ENCODE measurements around the gene AIG1.

Gene AIG1

DNA sequence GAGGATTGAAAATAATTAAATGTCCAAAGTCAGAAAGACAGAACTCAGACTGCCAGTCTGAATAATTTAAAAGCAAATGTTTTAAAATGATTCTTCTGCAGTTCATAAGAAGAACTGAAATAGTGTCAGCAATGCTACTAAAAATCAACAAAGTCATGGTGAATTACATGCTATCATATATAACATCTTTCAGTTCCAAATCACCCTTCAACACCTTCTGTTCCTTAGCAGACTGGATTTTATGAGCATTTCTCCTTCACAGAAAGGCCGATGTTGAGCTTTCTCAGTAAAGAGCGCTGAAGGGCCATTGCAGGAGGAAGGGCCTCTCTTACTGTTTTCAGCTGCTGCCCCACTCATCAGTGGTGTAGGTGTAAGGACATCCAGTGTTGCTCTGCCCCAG is 63.3 kb downstream of the AIG1 start:
- Histone ChIP-seq H3K36me3 (replicated peaks) (no peaks in the 10 kb centered on the region), H3K27me3 (replicated peaks) (no peaks in the 10 kb centered on the region), H3K27ac (no peak overlapping the region), H3K4me3 (ENCODE audit: low read depth, low read length) (no peak overlapping the region)
- DNase-seq: no peak
- TF ChIP-seq, protein P1, sequence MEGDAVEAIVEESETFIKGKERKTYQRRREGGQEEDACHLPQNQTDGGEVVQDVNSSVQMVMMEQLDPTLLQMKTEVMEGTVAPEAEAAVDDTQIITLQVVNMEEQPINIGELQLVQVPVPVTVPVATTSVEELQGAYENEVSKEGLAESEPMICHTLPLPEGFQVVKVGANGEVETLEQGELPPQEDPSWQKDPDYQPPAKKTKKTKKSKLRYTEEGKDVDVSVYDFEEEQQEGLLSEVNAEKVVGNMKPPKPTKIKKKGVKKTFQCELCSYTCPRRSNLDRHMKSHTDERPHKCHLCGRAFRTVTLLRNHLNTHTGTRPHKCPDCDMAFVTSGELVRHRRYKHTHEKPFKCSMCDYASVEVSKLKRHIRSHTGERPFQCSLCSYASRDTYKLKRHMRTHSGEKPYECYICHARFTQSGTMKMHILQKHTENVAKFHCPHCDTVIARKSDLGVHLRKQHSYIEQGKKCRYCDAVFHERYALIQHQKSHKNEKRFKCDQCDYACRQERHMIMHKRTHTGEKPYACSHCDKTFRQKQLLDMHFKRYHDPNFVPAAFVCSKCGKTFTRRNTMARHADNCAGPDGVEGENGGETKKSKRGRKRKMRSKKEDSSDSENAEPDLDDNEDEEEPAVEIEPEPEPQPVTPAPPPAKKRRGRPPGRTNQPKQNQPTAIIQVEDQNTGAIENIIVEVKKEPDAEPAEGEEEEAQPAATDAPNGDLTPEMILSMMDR (IDR thresholded peaks at IDR 0.05; ENCODE audit: low read depth, low read length, missing control alignments): no peak
- in situ Hi-C loops (cut with HindIII; ENCODE audit: low pct_ligation_motif_present, low sequenced_read_pairs): no loop called here

DNA sequence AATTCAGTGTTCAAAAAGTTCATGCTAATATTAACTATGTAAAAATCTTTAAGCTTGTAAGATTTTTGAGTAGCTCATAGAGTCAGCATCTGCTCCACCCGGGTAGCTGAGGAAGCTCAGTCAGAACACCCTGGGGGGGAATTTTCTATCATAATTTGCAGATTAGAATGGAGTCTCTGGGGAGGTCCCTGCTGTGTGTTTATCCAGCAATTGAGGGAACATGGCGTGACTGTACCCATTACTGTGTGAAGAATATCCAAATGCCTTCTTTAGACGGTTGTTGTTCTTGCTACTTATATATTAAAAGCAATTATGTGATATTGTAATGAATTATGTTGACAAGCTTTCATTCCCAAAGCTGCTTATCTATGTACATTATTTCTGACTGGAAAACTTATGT is 64.8 kb downstream of the AIG1 start:
- Histone ChIP-seq H3K36me3 (replicated peaks) (no peaks in the 10 kb centered on the region), H3K27me3 (replicated peaks) (no peaks in the 10 kb centered on the region), H3K27ac (peak overlapping the region; percentile 76), H3K4me3 (ENCODE audit: low read depth, low read length) (no peak overlapping the region)
- peak; percentile 65 for DNase-seq
- in situ Hi-C loops (cut with HindIII; ENCODE audit: low pct_ligation_motif_present, low sequenced_read_pairs): no loop called here
- TF ChIP-seq, protein P1 (IDR thresholded peaks at IDR 0.05; ENCODE audit: low read depth, low read length, missing control alignments): no peak

DNA sequence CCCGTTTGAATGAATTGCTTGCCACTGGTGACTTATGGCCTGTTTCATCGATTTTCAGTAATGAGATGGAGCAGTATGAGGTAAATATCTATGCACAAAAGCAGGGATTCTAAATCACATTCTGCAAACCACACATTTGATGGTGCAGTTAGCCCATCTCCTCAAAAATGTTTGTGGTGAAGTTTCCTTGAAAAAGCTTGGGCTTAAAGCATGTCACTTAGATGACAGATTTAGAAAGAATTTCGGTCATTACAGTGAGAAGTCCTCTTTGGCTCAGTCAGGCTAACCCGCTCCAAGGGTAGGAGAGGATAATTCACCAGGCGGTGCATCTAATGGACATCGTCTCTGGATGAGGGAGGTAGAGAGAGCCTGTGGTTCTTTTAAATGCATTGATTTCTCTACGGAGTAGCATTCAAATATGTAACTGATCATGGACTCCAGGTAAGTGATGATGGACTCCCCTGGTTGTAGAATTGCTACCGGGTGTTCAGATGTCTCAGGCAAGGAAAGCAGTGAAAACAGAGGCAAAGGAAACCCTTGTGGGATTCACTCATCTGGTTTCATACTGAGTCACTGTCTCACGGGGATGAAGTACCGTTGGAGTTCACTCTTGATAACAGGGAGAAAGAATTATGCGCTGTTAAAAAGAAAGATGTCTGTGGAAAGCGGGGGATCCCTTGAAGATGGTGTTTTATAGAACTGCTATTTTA is 65.3 kb downstream of the AIG1 start:
- H3K27me3 ChIP-seq (replicated peaks): no peaks in the 10 kb centered on the region
- peak overlapping the region; percentile 76 for H3K27ac ChIP-seq
- in situ Hi-C loops (cut with HindIII; ENCODE audit: low pct_ligation_motif_present, low sequenced_read_pairs): no loop called here
- H3K36me3 ChIP-seq (replicated peaks): no peaks in the 10 kb centered on the region
- DNase-seq: peak; percentile 68
- TF ChIP-seq, protein P1 (IDR thresholded peaks at IDR 0.05; ENCODE audit: low read depth, low read length, missing control alignments): no peak
- no peak overlapping the region for H3K4me3 ChIP-seq (ENCODE audit: low read depth, low read length)

DNA sequence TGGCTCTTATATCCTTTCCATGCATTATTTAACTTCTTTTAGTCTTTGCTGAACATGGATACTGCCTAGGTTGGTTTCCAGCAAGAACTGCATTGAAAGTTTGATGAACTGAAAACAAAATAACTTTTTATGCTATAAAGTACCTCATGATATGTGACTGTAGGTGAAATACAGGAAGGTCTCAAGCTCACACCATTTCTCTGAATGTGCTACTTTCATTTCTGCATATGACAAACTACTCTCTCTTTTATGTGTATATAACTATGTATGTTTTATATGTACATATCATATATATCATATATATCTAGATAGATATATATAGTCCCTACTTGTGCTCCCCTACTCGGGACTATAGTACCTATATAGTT is 65.9 kb downstream of the AIG1 start:
- H3K4me3 ChIP-seq (ENCODE audit: low read depth, low read length): no peak overlapping the region
- TF ChIP-seq, protein P1 (IDR thresholded peaks at IDR 0.05; ENCODE audit: low read depth, low read length, missing control alignments): no peak
- in situ Hi-C loops (cut with HindIII; ENCODE audit: low pct_ligation_motif_present, low sequenced_read_pairs): no loop called here
- H3K36me3 ChIP-seq (replicated peaks): no peaks in the 10 kb centered on the region
- DNase-seq: no peak
- H3K27ac ChIP-seq: peak overlapping the region; percentile 76
- H3K27me3 ChIP-seq (replicated peaks): no peaks in the 10 kb centered on the region

DNA sequence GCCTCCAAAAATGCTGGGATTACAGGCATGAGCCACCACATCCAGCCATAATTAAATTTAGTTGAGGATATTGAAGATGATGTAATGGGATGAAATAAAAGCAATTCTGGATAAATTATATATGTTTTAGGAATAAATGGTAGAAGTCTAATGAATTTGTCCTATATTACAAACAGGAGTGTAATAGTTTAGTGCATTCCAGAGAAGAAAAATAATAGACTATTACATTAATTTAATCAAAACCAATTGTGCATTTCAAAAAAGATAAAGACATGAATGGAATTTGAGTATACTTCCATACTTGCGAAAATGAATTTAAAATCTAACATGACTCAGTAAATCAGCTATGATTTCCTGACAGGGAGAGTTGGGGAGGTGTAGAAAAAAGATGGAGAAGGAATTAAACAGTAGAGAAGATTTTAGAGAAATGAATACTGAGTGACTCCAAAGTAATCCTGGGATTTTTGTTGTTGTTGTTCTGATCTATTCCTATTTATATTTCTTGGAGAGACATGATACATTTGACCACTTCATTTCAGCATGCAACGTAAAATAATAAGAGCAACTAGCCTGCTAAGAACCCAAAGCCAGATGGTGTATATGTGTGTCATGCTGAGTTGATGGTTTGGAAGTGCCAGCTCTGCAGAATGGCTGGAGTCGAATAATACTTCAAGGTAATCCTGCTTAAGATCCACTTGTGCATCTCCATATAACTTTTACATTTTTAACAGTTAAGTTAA is 67.4 kb downstream of the AIG1 start:
- in situ Hi-C loops (cut with HindIII; ENCODE audit: low pct_ligation_motif_present, low sequenced_read_pairs): no loop called here
- TF ChIP-seq, protein P1 (IDR thresholded peaks at IDR 0.05; ENCODE audit: low read depth, low read length, missing control alignments): no peak
- Histone ChIP-seq H3K27me3 (replicated peaks) (no peaks in the 10 kb centered on the region), H3K27ac (no peak overlapping the region), H3K36me3 (replicated peaks) (no peaks in the 10 kb centered on the region), H3K4me3 (ENCODE audit: low read depth, low read length) (no peak overlapping the region)
- no peak for DNase-seq

Data from brain microvascular endothelial cell (primary cell).